PFSK-1 (cell line): ENCODE results near the gene PRDX5.
A peak's percentile ranks its signal among the peaks of the same experiment; 100 is the strongest.

ENCODE experiments used
- FOXP2 ChIP-seq: optimal IDR thresholded peaks from 2 replicates; pipeline ENCODE3; 2011; ENCODE audit warnings: borderline replicate concordance, control low read depth, inconsistent platforms; ENCODE audit not compliant: insufficient read depth; ENCODE audit errors: extremely low read length, extremely low read depth
- POLR2AphosphoS5 ChIP-seq: IDR thresholded peaks from 2 replicates; pipeline ENCODE4 v1.6.1; 2012; ENCODE audit warnings: low read depth, mild to moderate bottlenecking, control low read depth, low read length, moderate library complexity
- SIN3A ChIP-seq: IDR thresholded peaks from 2 replicates; pipeline ENCODE4 v1.6.1; 2012; ENCODE audit warnings: mild to moderate bottlenecking, low read length, moderate library complexity, borderline replicate concordance; ENCODE audit not compliant: insufficient read depth
- TAF1 ChIP-seq: IDR thresholded peaks from 2 replicates; pipeline ENCODE4 v1.6.1; 2012; ENCODE audit warnings: low read length, control low read depth, borderline replicate concordance; ENCODE audit not compliant: insufficient read depth
- TF ChIP-seq, protein P1 (sequence below), 2 experiments: IDR thresholded peaks; 2 replicates each; pipeline versions ENCODE4 v1.6.1 to v1.8.0; 2011 to 2012; ENCODE audit warnings: low read depth in 2 of 2, low read length in 2 of 2, control low read depth in 1 of 2, inconsistent platforms in 1 of 2, mild to moderate bottlenecking in 1 of 2, moderate library complexity in 1 of 2; ENCODE audit not compliant: insufficient read depth in 1 of 2

The PRDX5 gene

DNA sequence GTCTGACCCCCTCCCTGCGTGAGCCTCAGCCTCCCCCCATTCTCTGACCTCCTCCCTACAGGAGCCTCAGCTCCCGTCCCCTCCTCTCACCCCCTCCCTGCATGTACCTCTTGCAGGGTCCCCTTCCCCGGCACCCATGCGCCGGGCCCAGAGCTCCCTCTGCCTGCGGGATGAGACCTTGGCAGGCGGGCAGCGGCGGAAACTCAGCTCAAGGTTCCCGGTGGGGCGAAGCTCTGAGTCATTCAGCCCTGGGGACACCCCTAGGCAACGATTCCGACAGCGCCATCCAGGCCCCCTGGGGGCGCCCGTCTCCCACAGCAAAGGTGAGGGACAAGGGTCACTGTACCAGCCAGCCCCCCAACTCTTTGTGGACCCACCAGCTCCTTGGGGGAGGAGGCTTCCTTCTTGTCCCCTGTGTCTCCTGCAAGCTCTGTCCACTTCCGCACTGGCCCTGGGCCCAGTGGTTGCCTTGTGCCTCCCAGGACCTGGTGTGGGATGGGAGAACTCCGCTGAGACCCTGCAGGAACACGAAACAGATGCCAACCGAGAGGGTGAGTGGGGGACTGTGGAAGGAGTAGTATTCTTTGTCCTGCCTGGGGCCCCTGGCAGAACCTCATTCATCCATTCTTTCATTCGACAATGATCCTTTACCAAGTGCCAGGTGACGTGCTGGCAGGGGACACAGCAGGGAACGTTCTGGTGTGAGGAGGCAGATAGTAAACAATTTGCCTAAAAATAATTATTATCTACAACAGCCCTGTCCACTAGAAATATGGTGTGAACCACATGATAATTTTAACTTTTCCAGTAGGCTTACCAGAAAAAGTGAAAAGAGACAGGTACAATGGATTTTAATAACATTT is 37.4 kb downstream of the PRDX5 start:
- TF ChIP-seq, protein P1, sequence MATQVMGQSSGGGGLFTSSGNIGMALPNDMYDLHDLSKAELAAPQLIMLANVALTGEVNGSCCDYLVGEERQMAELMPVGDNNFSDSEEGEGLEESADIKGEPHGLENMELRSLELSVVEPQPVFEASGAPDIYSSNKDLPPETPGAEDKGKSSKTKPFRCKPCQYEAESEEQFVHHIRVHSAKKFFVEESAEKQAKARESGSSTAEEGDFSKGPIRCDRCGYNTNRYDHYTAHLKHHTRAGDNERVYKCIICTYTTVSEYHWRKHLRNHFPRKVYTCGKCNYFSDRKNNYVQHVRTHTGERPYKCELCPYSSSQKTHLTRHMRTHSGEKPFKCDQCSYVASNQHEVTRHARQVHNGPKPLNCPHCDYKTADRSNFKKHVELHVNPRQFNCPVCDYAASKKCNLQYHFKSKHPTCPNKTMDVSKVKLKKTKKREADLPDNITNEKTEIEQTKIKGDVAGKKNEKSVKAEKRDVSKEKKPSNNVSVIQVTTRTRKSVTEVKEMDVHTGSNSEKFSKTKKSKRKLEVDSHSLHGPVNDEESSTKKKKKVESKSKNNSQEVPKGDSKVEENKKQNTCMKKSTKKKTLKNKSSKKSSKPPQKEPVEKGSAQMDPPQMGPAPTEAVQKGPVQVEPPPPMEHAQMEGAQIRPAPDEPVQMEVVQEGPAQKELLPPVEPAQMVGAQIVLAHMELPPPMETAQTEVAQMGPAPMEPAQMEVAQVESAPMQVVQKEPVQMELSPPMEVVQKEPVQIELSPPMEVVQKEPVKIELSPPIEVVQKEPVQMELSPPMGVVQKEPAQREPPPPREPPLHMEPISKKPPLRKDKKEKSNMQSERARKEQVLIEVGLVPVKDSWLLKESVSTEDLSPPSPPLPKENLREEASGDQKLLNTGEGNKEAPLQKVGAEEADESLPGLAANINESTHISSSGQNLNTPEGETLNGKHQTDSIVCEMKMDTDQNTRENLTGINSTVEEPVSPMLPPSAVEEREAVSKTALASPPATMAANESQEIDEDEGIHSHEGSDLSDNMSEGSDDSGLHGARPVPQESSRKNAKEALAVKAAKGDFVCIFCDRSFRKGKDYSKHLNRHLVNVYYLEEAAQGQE (IDR thresholded peaks at IDR 0.05; ENCODE audit: insufficient read depth in 1 of 2, low read depth in 2 of 2, low read length in 2 of 2) = no peak
- peak; percentile 72 for TF ChIP-seq FOXP2

GRCh38 chr11:64356498-64357411 is 38.8 kb downstream of the PRDX5 start:
- TF ChIP-seq FOXP2 = no peak

DNA sequence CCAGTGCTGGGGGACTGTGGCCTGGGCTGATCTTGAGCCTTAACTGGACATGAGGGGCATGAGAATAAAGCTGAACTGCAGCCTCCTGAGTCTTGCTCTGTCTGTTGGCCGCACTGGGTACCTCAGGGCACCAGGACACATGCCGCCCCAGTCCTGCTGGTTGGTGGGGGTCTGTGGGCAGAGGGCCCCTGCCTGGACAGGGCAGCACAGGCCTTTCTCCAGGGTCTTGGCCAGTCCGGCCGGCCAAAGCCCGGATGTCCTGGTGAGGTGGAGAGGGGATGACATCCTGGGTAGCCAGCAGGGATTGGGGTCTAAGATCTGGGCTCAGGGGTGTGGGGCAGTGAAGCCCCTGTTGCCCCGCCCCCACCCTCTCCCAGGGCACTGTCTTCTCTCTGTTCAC is 39.5 kb downstream of the PRDX5 start:
- TF ChIP-seq FOXP2 (no peak), POLR2AphosphoS5 (no peak), SIN3A (no peak), TAF1 (no peak)
- TF ChIP-seq, protein P1 (IDR thresholded peaks at IDR 0.05; ENCODE audit: insufficient read depth in 1 of 2, low read depth in 2 of 2, low read length in 2 of 2) = no peak

DNA sequence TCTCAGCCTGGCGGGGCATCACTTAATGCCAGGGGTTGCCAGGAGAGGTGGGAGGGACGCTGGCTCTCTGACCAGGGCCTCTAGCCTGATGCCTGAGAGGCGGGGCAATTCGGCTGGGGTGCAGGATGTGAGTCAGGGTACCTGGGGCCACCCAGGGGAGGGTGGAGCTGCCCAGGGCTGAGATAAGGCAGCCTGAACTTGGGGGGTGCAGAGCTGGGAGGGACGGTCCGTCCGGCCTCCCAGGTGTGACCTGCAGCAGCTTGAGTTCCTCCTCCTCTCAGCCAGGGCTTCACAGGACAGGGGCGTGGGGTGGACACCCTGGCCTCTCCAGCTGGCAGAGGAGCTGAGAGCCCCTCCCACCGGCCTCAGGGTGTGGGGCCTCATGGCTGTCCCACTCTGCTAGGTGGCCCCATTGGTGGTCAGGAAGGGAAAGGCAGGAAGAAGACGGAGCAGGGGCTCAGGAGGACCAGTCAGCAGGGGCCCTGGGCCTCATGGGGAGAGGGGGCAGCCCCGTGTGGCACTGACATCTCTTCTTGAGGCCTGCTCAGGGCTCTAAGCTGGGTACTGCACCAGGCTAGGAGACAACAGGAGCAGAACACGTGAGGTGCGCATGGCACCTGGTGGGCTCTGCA is 40.1 kb downstream of the PRDX5 start:
- TF ChIP-seq, protein P1 (IDR thresholded peaks at IDR 0.05; ENCODE audit: insufficient read depth in 1 of 2, low read depth in 2 of 2, low read length in 2 of 2) = no peak
- TF ChIP-seq POLR2AphosphoS5 = no peak
- no peak for TF ChIP-seq FOXP2
- no peak for TF ChIP-seq TAF1
- no peak for TF ChIP-seq SIN3A

DNA sequence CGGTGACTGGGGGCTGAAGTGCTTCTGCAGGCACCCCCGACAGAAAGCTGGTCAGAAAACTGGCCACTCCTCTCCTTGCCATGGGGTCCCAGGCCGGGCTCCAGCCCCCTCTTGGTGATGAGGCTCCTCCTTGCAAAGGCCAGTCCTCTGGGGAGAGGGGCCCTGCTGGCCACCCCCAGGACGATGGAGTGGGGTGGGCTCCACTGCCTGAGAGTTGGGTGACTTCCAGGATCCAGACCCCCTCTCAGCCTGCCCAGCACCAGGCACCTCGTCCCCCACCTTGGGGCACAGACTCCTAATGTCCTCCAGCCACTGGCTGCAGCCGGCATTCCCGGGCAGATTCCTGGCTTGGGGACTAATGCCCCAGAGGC is 40.6 kb downstream of the PRDX5 start:
- TF ChIP-seq FOXP2 (no peak), TAF1 (no peak), POLR2AphosphoS5 (no peak), SIN3A (no peak)
- TF ChIP-seq, protein P1 (IDR thresholded peaks at IDR 0.05; ENCODE audit: insufficient read depth in 1 of 2, low read depth in 2 of 2, low read length in 2 of 2) = no peak
